Adipocyte (in vitro differentiated cells): ENCODE results near the gene RFX3.

Experiments used
- DNase-seq: peaks from one replicate; pipeline ENCODE4 v3.0.0-alpha.2; 2015; ENCODE audit warnings: low read depth
- H3K27me3 ChIP-seq: replicated peaks from 2 replicates; pipeline ENCODE4 v1.7.0; 2013; ENCODE audit warnings: mild to moderate bottlenecking, low read length, moderate library complexity; ENCODE audit not compliant: control insufficient read depth, insufficient read depth
- H3K36me3 ChIP-seq: 2 replicates; pipeline ENCODE4 v1.7.0; 2013; ENCODE audit warnings: low read length, mild to moderate bottlenecking, moderate library complexity; ENCODE audit not compliant: control insufficient read depth, insufficient read depth, severe bottlenecking
- H3K4me1 ChIP-seq: 2 replicates; pipeline ENCODE4 v1.7.0; 2013; ENCODE audit warnings: mild to moderate bottlenecking, low read length, moderate library complexity; ENCODE audit not compliant: control insufficient read depth, insufficient read depth
- H3K4me3 ChIP-seq: 2 replicates; pipeline ENCODE4 v1.7.0; 2013; ENCODE audit warnings: mild to moderate bottlenecking, low read length, moderate library complexity
- H3K9ac ChIP-seq: 2 replicates; pipeline ENCODE4 v1.7.0; 2013; ENCODE audit warnings: mild to moderate bottlenecking, low read length, moderate library complexity
- H3K9me3 ChIP-seq: 2 replicates; pipeline ENCODE4 v1.7.0; 2013; ENCODE audit warnings: mild to moderate bottlenecking, low read length, moderate library complexity; ENCODE audit not compliant: control insufficient read depth

The RFX3 gene

DNA sequence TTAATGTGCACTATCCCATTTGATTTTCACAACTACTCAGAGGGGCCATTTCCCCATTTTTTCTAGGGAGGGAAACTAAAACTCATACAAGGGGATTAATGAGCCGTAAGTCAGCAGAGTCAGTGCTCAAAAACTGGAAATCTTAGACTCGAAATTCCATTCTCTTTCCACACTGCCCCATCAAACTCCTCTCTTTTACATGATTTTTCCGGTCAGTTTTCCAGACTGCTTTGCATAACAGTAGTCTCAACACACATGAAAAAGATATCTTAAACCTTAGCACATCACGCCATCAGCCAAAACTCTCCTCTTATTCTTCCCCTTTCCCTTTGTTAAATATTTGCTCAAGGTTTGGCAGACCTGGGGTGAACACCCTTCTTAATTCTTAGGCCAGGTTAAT, 332.0 kb downstream of the RFX3 start:
- Histone ChIP-seq H3K9ac (no peak overlapping the region), H3K4me1 (no peaks in the 10 kb centered on the region), H3K4me3 (no peak overlapping the region), H3K27me3 (no peaks in the 10 kb centered on the region), H3K9me3 (no peaks in the 10 kb centered on the region), H3K36me3 (no peaks in the 10 kb centered on the region)
- no peak for DNase-seq

DNA sequence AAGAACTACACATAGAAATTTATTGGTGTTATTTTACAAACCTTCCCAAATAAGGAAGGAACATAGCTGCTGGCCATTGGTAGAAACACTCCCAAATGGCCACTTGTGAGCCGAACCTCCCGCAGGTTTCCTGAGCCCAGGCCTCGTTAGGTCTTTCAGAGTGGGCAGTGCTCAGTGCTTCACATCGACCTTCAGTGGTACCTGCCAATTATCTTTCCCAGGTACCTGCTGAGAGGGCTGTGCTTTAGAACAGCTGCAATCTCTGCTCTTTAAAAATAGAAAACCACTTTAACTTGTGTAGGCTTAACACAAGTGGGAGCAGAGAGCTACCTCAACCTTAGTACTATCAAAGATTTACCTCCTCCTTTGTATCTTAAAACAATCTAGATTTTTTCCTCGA, 334.1 kb downstream of the RFX3 start:
- H3K4me1 ChIP-seq, result no peaks in the 10 kb centered on the region
- H3K4me3 ChIP-seq, result no peak overlapping the region
- H3K9ac ChIP-seq, result no peak overlapping the region
- no peaks in the 10 kb centered on the region for H3K36me3 ChIP-seq
- H3K9me3 ChIP-seq, result no peaks in the 10 kb centered on the region
- peaks cover 12% of the 10 kb centered on the region for H3K27me3 ChIP-seq
- DNase-seq, result no peak

DNA sequence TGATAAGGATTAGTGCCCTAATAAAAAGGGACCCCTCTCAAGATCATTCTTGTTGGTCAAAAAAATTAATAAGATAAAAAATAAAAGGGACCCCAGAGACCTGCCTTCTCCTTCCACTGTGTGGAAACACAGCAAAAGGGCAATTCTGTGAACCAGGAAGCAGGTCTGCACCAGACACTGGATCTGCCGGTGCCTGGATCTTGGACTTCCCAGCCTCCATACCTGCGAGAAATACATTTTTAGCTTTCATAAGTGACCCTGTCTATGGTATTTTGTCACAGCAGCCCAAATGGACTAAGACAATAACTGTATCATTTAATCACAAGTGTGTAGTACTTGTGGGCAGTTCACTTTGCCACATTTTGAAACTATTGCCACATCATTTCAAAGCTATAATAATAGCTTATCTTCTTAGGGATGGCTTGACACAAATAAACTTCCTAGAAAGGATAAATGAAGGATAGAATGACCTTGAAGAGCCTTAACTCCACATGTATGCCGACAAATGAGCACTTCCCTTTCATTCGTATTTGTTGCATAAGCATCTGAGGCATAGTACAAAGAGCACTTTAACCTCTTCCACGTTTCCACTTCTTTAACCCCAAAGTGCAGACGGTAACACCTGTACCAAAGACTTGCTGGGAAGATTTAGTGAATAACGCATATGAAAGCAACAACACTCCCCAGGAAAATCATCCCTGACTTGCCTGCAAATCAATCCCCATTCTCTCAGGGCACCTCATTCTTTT, 336.5 kb downstream of the RFX3 start:
- H3K4me3 ChIP-seq, result no peak overlapping the region
- no peaks in the 10 kb centered on the region for H3K4me1 ChIP-seq
- peaks cover 23% of the 10 kb centered on the region for H3K27me3 ChIP-seq
- H3K9me3 ChIP-seq, result no peaks in the 10 kb centered on the region
- no peak overlapping the region for H3K9ac ChIP-seq
- no peaks in the 10 kb centered on the region for H3K36me3 ChIP-seq
- DNase-seq, result no peak

GRCh38 chr9:3186751-3187150, 339.1 kb downstream of the RFX3 start:
- Histone ChIP-seq H3K9me3 (no peaks in the 10 kb centered on the region), H3K9ac (no peak overlapping the region), H3K4me3 (no peak overlapping the region), H3K4me1 (no peaks in the 10 kb centered on the region), H3K27me3 (peaks cover 36% of the 10 kb centered on the region), H3K36me3 (no peaks in the 10 kb centered on the region)
- DNase-seq, result no peak

DNA sequence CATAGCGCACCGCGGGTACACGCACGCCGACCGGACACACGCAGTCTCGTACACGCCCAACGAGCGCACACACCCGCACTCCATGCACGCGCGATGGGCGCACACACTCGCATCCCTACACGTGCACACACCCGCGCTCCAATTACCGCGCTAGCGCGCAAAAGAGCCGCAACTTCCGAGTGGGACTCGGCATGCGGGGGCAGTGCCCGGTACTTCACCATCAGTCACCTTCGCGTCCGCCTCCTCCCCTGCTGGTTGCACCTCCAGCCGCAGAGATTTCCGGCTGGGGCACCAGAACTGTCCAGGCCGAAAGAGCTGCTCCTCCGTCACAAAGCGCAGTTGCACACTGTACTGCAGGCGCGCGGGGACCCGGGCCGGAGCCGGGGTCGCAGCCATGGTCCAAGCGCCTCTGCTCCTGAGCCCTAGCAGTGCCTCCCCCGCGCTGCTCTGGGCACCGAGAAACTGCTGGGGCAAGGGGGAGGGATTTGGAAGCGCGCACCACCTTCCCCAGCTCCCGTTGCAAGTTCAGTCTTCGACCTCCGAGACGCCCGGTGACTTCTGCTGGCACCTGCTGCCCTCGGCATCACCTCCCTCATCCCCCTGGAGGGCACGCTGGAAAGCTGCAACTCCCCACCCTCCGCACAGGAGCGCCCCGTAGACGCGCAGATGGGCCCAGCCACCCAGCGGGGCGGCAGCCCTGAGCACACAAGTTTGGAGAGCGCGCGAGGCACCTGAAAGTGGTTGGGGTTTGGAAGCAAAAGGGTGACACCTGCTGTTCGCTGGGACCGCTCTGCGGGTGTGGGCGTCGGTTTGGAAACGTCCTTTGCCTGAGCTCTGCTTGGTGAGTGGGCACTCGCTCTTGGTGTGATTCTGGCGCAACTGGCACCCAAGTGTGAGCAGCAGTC, 344.5 kb downstream of the RFX3 start:
- Histone ChIP-seq H3K36me3 (no peaks in the 10 kb centered on the region), H3K27me3 (peaks cover 36% of the 10 kb centered on the region), H3K9ac (no peak overlapping the region), H3K9me3 (no peaks in the 10 kb centered on the region), H3K4me3 (peak overlapping the region; percentile 67), H3K4me1 (peaks cover 42% of the 10 kb centered on the region)
- DNase-seq, result peak; percentile 5

GRCh38 chr9:3180696-3181048, 345.1 kb downstream of the RFX3 start:
- no peak for DNase-seq
- Histone ChIP-seq H3K9me3 (no peaks in the 10 kb centered on the region), H3K27me3 (peaks cover 31% of the 10 kb centered on the region), H3K9ac (no peak overlapping the region), H3K4me1 (peaks cover 42% of the 10 kb centered on the region), H3K4me3 (peak overlapping the region; percentile 67), H3K36me3 (no peaks in the 10 kb centered on the region)

- DNase-seq, result no peak
- Histone ChIP-seq H3K27me3 (peaks cover 34% of the 10 kb centered on the region), H3K9ac (no peak overlapping the region), H3K4me3 (peak overlapping the region; percentile 9), H3K36me3 (no peaks in the 10 kb centered on the region), H3K9me3 (no peaks in the 10 kb centered on the region), H3K4me1 (peaks cover 42% of the 10 kb centered on the region)
Measured at GRCh38 chr9:3179711-3180110, 346.1 kb downstream of the RFX3 start.

GRCh38 chr9:3177936-3178335, 347.9 kb downstream of the RFX3 start:
- DNase-seq, result peak; percentile 17
- Histone ChIP-seq H3K4me1 (peaks cover 42% of the 10 kb centered on the region), H3K9me3 (no peaks in the 10 kb centered on the region), H3K36me3 (no peaks in the 10 kb centered on the region), H3K9ac (no peak overlapping the region), H3K4me3 (no peak overlapping the region), H3K27me3 (peaks cover 33% of the 10 kb centered on the region)

GRCh38 chr9:3177146-3177761, 348.5 kb downstream of the RFX3 start:
- Histone ChIP-seq H3K4me3 (no peak overlapping the region), H3K9ac (no peak overlapping the region), H3K27me3 (peaks cover 26% of the 10 kb centered on the region), H3K4me1 (peaks cover 42% of the 10 kb centered on the region), H3K36me3 (no peaks in the 10 kb centered on the region), H3K9me3 (no peaks in the 10 kb centered on the region)
- no peak for DNase-seq

- no peak overlapping the region for H3K4me3 ChIP-seq
- no peak for DNase-seq
- H3K36me3 ChIP-seq, result no peaks in the 10 kb centered on the region
- no peaks in the 10 kb centered on the region for H3K9me3 ChIP-seq
- H3K27me3 ChIP-seq, result peaks cover 4% of the 10 kb centered on the region
- no peak overlapping the region for H3K9ac ChIP-seq
- peaks cover 25% of the 10 kb centered on the region for H3K4me1 ChIP-seq
Measured at GRCh38 chr9:3173374-3173773, 352.4 kb downstream of the RFX3 start.

DNA sequence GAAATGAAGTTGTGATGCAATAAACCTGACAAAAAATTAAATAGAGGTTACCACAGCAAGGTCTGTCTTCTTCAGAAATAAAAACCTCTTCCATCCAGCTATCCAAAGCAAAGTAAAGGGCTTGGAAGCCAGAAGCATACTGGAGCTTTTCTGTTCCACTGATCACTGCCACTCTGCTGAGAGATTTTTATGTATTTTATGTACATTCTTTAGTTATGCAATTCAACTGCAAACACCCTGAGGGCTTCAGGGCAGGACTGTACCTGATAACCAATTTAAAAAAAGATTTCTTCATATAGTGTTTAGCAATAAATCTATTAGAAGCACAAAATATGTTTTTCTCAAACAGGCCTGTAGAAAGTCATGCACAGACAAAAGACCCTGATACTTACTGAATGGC, 355.0 kb downstream of the RFX3 start:
- DNase-seq, result no peak
- no peaks in the 10 kb centered on the region for H3K9me3 ChIP-seq
- H3K4me3 ChIP-seq, result no peak overlapping the region
- H3K9ac ChIP-seq, result no peak overlapping the region
- no peaks in the 10 kb centered on the region for H3K36me3 ChIP-seq
- peaks cover 4% of the 10 kb centered on the region for H3K27me3 ChIP-seq
- peaks cover 12% of the 10 kb centered on the region for H3K4me1 ChIP-seq
